Small intestine (tissue), 16 donors: ENCODE results near the gene TMEM252. TPM values are rescaled to one million over a fixed set of nuclear protein-coding genes. Genes with fewer than 3 reads are reported as not detected.

ENCODE experiments used
- DNase-seq, 2 donors: peaks; one replicate each; pipeline versions ENCODE4 v3.0.0 to v3.0.0-alpha.2; 2013
- FAIRE-seq: peaks from 2 replicates; lab custom pipeline; 2012; peaks lifted over from hg19 to GRCh38; lab: Jason Lieb, UNC
- H3K27ac ChIP-seq, 3 donors: one replicate each; pipeline ENCODE4 v1.5.1; 2013; ENCODE audit warnings: low read length in 2 of 3, mild to moderate bottlenecking in 2 of 3, control low read depth in 1 of 3, inconsistent platforms in 1 of 3, low read depth in 1 of 3, moderate library complexity in 1 of 3
- H3K27me3 ChIP-seq, 3 donors: one replicate each; pipeline ENCODE4 v1.6.1; 2013; ENCODE audit warnings: low read length in 3 of 3, inconsistent platforms in 1 of 3; ENCODE audit not compliant: control insufficient read depth in 3 of 3, insufficient read depth in 3 of 3
- H3K36me3 ChIP-seq, 3 donors: one replicate each; pipeline ENCODE4 v1.6.1; 2013; ENCODE audit warnings: low read length in 3 of 3, inconsistent platforms in 1 of 3, low read depth in 1 of 3, mild to moderate bottlenecking in 1 of 3, moderate library complexity in 1 of 3; ENCODE audit not compliant: control insufficient read depth in 3 of 3, insufficient read depth in 2 of 3
- H3K4me1 ChIP-seq, 3 donors: one replicate each; pipeline ENCODE4 v1.6.1; 2013; ENCODE audit warnings: low read length in 2 of 3, inconsistent platforms in 1 of 3, low read depth in 1 of 3, mild to moderate bottlenecking in 1 of 3, moderate library complexity in 1 of 3; ENCODE audit not compliant: control insufficient read depth in 3 of 3, insufficient read depth in 2 of 3
- H3K4me3 ChIP-seq, 3 donors: one replicate each; pipeline ENCODE4 v1.5.1; 2013; ENCODE audit warnings: low read length in 3 of 3, control low read depth in 1 of 3, inconsistent platforms in 1 of 3, low read depth in 1 of 3, mild to moderate bottlenecking in 1 of 3, moderate library complexity in 1 of 3
- H3K9me3 ChIP-seq, 2 donors: one replicate each; pipeline ENCODE4 v1.6.1; 2013; ENCODE audit warnings: low read depth in 1 of 2, low read length in 1 of 2; ENCODE audit not compliant: control insufficient read depth in 2 of 2, insufficient read depth in 1 of 2
- WGBS, 3 donors: extraction: QIAGEN DNeasy Blood & Tissue Kit; methylation state at CpG; one replicate each; pipeline ENCODE4 v1.1.7; 2013; 5-methylcytosine and 5-hydroxymethylcytosine counted together
- long read RNA-seq, 10 donors: transcript quantifications; one replicate each; lab custom pipeline, GENCODE V29; 2026
- polyA plus RNA-seq, 4 donors: library from polyadenylated mRNA; stranded (reverse) in 3 of 4; unstranded in 1 of 4; fragments of 200-250 nt in 3 of 4; fragments of 120-200 nt in 1 of 4; gene quantifications; one replicate each; pipeline versions ENCODE4 v1.2.1 to v1.2.3, GENCODE V29; 2013
- donor health status: healthy with polysubstance abuse.
- donor health status: control.
- donor health status: control.
- donor health status: Bipolar disorder and iron deficiency.
- donor health status: healthy.

The TMEM252 gene, protein sequence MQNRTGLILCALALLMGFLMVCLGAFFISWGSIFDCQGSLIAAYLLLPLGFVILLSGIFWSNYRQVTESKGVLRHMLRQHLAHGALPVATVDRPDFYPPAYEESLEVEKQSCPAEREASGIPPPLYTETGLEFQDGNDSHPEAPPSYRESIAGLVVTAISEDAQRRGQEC
- 10 to 100 TPM in 1 of 4 donors, under 1 TPM in 2, not detected in 1; 0.10 to 19.4 (median 0.89) TPM for polyA plus RNA-seq
- long read RNA-seq, donor 1, transcript TMEM252-201 (2 exons, 1,245 nt): major isoform, 11 of 11 reads
- long read RNA-seq, donor 1, partial matches to known transcripts: 0 of 11 reads
- long read RNA-seq, donor 1, other reads (novel, unspliced or antisense): 0 of 11 reads
- long read RNA-seq, donor 2: 0 reads
- long read RNA-seq, donor 3: 0 reads
- long read RNA-seq, donor 4: 0 reads
- long read RNA-seq, donor 5: 0 reads
- long read RNA-seq, donor 6: 0 reads
- long read RNA-seq, donor 7: 0 reads
- long read RNA-seq, donor 8: 0 reads
- long read RNA-seq, donor 9: 0 reads
- long read RNA-seq, donor 10, transcript TMEM252-201 (2 exons, 1,245 nt): major isoform, 5 of 5 reads
- long read RNA-seq, donor 10, partial matches to known transcripts: 0 of 5 reads
- long read RNA-seq, donor 10, other reads (novel, unspliced or antisense): 0 of 5 reads

DNA sequence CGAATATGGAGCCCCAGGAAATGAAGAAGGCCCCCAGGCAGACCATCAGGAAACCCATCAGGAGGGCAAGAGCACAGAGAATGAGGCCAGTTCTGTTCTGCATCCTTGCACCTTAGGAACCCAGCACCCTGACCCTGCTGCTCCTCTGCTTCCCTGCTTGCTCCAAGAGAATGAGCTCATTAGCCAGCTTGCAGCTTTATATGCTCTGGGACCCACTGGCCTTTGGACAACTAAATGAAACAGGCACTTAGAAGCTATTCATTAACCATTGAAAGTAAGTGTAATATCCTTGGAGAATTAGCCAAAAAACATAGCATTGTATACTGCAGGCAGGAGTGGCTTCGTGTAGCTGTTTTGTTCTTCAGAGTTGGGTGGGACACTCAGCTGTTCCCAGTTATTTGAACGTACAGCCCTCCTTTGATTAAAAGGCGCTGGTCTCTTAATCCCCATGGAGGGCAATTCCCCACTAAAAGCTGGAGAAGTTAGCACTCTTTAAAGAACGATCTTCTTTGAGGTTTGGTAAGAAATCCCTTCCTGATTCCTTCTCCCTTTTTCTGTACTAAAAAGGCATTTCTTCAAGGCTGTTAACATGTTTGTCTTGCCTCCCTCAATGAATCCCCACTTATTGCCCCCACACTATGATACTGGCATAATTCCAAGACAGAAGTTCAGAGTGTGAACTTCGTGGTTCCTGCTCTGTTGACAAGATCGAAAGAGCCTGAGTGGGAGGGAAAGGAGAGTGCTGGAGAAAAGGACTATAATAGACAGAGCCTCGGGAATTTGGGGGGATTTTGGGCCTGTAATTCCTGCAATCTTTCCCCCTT lies at the start of gene TMEM252:
TMEM252 (minus strand) TSS at position 172 of the 824 bp plus-strand sequence; CDS start at position 103, 69 bp downstream.
- peak within 1 kb of the TSS in 2 of 3 donors; percentile 36 to 72 for H3K27ac ChIP-seq
- no peaks in the 10 kb centered on the region for H3K27me3 ChIP-seq
- peaks cover 0 to 29% (median 4%) of the 10 kb centered on the region in 3 donors for H3K4me1 ChIP-seq
- H3K36me3 ChIP-seq: no peaks in the 10 kb centered on the region
- peak; percentile 86 to 87 for DNase-seq
- FAIRE-seq: no peak
- peak within 1 kb of the TSS in 1 of 3 donors; percentile 1 for H3K4me3 ChIP-seq
- WGBS, 3 donors: 11 to 28% (median 16%) methylated on average over 8 of the region's 8 CpGs
- H3K9me3 ChIP-seq: no peaks in the 10 kb centered on the region

DNA sequence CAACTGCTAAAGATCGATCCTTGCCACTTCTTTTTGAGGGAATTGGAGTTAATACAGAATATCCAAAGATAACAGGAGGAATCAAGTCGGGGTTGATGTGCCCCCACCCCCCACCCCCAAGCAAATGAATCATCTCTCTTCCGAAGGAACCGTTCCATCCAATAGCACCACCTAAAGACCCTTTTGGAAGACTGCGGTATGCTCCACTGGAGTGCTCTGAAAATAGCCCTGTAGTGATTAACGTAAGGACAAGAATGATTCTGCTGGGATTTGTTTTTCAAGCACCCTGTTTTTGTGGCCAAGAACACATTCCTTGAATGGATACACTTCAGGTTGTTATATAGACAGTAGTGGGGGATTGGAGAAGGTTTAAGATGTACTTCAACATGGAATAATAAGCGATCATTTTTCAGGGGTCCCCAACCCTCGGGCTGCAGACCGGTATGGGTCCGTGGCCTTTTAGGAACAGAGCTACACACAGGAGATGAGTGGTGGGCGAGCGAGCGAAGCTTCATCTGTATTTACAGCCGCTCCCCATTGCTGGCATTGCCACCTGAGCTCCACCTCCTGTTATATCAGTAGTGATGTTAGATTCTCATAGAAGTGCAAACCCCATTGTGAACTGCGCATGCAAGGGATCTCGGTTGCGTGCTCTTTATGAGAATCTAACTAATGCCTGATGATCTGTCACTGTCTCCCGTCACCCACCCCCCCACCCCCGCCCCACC lies 44.5 kb upstream of the TMEM252 start:
- Histone ChIP-seq H3K9me3 (no peaks in the 10 kb centered on the region), H3K4me3 (no peak overlapping the region), H3K36me3 (no peaks in the 10 kb centered on the region), H3K4me1 (no peaks in the 10 kb centered on the region), H3K27me3 (no peaks in the 10 kb centered on the region), H3K27ac (no peak overlapping the region)
- FAIRE-seq (no peak), DNase-seq (no peak)
- 80 to 82% (median 80%) methylated on average over 19 of the region's 19 CpGs for WGBS, 3 donors

DNA sequence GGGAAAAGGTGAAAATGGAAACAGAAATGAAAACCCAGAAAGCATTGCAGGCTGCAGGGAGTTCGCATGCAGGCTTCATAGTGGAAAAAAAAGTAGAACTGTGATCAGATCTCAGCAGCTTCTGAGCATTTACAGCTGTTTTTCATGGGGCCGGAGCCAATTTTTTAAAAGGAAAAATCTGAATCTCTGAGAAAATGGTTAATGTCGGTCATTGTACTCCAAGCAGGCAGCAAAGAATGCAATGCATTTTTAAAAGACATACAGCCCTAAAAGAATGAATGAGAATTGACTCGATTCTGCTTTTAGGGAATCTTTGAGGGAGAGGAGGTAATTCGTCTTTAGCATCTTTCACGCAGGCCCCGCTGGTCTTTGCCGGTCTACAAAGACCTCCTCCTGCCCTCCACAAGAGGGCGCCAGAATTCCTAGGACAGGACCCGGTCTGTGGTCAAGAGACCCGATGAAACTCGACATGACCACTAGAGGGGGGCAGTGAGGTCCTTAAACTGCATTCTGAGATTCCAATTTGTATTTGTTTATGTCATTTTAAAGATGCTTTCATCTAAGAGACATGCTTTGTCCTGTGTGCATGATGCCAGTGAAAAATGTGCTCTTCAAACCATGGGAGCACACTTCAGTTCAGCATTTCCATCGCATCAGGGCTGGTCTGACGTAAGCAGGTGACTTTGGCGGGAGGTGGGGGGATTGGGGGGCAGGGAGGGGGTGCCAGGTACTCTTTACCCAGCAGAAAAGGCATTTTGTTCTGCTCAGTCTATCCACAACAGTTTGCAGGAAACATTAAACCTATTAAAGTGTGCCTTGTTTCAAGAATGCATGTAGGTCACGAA lies 43.7 kb upstream of the TMEM252 start:
- Histone ChIP-seq H3K4me1 (no peaks in the 10 kb centered on the region), H3K36me3 (no peaks in the 10 kb centered on the region), H3K27ac (no peak overlapping the region), H3K9me3 (no peaks in the 10 kb centered on the region), H3K4me3 (no peak overlapping the region), H3K27me3 (no peaks in the 10 kb centered on the region)
- FAIRE-seq (no peak), DNase-seq (peak; percentile 92)
- WGBS, 3 donors: 22 to 26% (median 23%) methylated on average over 16 of the region's 16 CpGs

DNA sequence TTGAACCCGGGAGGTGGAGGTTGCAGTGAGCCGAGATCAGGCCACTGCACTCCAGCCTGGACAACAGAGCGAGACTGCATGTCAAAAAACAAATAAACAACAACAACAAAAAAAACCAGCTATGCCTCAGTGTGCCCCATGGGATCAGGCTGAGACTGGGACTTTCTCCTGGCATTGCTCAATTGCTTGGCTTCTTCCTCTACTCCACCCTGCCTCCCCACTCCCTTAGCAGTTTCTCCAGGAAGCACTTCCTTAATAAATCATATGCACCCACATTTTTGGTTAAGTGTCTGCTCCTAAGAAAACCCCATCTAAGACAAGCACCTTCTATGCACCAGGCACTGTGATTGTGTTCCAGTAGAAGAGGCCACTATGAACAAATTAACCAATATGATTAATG lies 41.0 kb upstream of the TMEM252 start:
- Histone ChIP-seq H3K4me1 (peaks cover 0 to 2% (median 0%) of the 10 kb centered on the region in 3 donors), H3K27me3 (no peaks in the 10 kb centered on the region), H3K9me3 (no peaks in the 10 kb centered on the region), H3K36me3 (no peaks in the 10 kb centered on the region), H3K27ac (no peak overlapping the region), H3K4me3 (no peak overlapping the region)
- FAIRE-seq: no peak
- DNase-seq: no peak
- WGBS, 3 donors: 89 to 93% (median 92%) methylated on average over 3 of the region's 3 CpGs

DNA sequence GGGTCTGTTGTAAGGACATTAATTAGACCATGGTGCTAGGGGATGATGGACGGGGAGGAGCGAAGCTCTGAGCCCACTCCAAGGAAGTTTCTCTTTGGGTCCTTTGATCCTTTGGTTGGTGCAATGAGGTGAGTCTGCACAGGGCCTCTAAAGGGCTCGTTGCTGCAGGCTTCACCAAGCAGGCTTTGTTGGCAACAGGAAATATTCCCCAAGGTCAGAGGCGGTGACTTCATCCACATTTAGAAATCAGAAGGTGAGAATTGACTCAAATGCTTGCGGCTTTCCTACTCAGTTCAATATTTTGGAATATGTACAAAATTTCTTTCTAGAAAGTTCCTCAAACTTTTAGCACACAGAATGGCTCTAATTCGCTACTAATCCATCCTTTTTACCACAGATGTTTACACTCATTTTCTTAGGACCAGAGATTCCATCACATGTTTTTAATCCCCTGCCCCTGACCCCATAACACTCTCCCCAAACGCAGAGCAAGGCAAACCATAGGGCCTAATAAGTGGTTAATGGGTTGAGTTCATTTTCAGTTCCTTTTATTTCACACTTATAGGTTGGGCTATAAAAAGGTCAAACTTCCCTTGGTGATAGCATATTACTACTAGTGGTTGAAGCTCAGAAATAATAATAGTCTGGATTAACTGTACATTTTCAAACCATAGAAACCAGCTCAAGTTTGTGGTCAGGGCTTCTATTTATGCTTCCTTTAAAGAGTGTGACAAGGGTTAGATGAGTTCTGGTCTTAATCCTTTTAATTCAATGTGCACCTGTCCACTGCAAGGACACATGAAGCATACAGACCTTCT lies 37.3 kb upstream of the TMEM252 start:
- DNase-seq (no peak), FAIRE-seq (no peak)
- Histone ChIP-seq H3K4me3 (no peak overlapping the region), H3K9me3 (no peaks in the 10 kb centered on the region), H3K36me3 (no peaks in the 10 kb centered on the region), H3K4me1 (peaks cover 0 to 2% (median 0%) of the 10 kb centered on the region in 3 donors), H3K27me3 (no peaks in the 10 kb centered on the region), H3K27ac (no peak overlapping the region)
- 74 to 75% (median 75%) methylated on average over 7 of the region's 7 CpGs for WGBS, 3 donors

DNA sequence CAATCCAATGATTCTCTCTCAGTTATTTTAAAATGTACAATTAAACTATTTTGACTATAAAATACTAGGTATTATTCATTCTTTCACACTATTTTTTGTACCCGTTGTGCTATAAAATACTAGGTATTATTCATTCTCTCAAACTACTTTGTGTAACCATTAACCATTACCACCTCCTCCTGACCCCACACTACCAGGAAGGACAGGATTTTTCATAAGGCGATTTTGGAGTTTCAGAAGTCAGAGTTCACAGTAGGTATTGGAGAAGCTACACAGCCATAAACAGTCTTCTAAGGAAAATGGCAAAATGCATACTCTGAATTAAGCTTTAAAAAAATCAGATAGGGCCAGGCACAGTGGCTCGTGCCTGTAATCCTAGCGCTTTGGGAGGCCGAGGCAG lies 35.1 kb upstream of the TMEM252 start:
- Histone ChIP-seq H3K27ac (no peak overlapping the region), H3K4me3 (no peak overlapping the region), H3K4me1 (peaks cover 0 to 2% (median 0%) of the 10 kb centered on the region in 3 donors), H3K36me3 (no peaks in the 10 kb centered on the region), H3K27me3 (no peaks in the 10 kb centered on the region), H3K9me3 (no peaks in the 10 kb centered on the region)
- peak; percentile 38 to 46 for DNase-seq
- 36 to 54% (median 42%) methylated on average over 5 of the region's 5 CpGs for WGBS, 3 donors
- FAIRE-seq: no peak

DNA sequence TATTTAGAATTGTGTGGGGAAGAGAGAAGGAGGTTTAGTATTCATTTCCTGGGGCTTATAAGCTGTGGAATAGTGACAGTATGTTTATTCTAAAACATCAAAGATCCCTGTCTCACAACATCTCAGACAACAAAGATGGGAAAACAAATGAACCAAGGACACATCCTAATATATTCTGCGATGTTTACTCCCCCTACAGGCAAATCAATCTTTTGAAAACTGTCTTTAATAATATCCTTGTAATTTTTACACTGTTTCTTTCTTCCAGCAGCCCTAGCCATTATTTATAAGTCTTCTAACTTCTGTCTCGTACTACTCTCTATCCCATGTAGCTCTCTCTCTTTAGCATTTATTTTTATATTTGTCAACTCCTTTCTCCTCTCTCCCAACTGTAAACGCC lies 33.5 kb upstream of the TMEM252 start:
- 53 to 61% (median 61%) methylated on average over 3 of the region's 3 CpGs for WGBS, 3 donors
- no peaks in the 10 kb centered on the region for H3K36me3 ChIP-seq
- no peak for DNase-seq
- H3K4me3 ChIP-seq: no peak overlapping the region
- no peak overlapping the region for H3K27ac ChIP-seq
- no peaks in the 10 kb centered on the region for H3K27me3 ChIP-seq
- no peak for FAIRE-seq
- H3K4me1 ChIP-seq: peaks cover 0 to 2% (median 0%) of the 10 kb centered on the region in 3 donors
- no peaks in the 10 kb centered on the region for H3K9me3 ChIP-seq
